GM23338 (cell line): ENCODE results near the gene JAM3. TPM values are rescaled to one million over a fixed set of nuclear protein-coding genes. Genes with fewer than 3 reads are reported as not detected.

Experiments
- ATAC-seq: fragments of 200-7000 bp; cut with Tn5 transposase; 3 replicates; pipeline ENCODE4 v1.9.1; 2020
- DNase-seq: peaks from one replicate; pipeline ENCODE4 v3.0.0-alpha.2; 2015; ENCODE audit warnings: low spot score
- H2AFZ ChIP-seq: fragments of 200-600 bp; sonication (generic); 2 replicates; pipeline ENCODE4 v1.8.0; 2016; ENCODE audit warnings: antibody characterized with exemption, mild to moderate bottlenecking, moderate library complexity
- H3F3A ChIP-seq: fragments of 200-600 bp; sonication (generic); replicated peaks from 2 replicates; pipeline ENCODE4 v1.8.0; 2017; ENCODE audit warnings: antibody characterized with exemption, mixed run types, low read depth
- H3K27ac ChIP-seq: fragments of 200-600 bp; sonication (generic); 2 replicates; pipeline ENCODE4 v1.6.1; 2016; ENCODE audit warnings: low read depth
- H3K27me3 ChIP-seq: fragments of 200-600 bp; sonication (generic); 2 replicates; pipeline ENCODE4 v1.8.0; 2016; ENCODE audit warnings: mild to moderate bottlenecking, mixed run types, moderate library complexity; ENCODE audit not compliant: insufficient read depth
- H3K36me3 ChIP-seq: fragments of 200-600 bp; sonication (generic); 2 replicates; pipeline ENCODE4 v1.8.0; 2016; ENCODE audit warnings: mild to moderate bottlenecking; ENCODE audit not compliant: insufficient read depth
- H3K4me1 ChIP-seq: fragments of 200-600 bp; sonication (generic); 2 replicates; pipeline ENCODE4 v1.8.0; 2016; ENCODE audit warnings: mild to moderate bottlenecking, moderate library complexity; ENCODE audit not compliant: insufficient read depth
- H3K4me2 ChIP-seq: fragments of 200-600 bp; sonication (generic); 2 replicates; pipeline ENCODE4 v1.7.1; 2017; ENCODE audit warnings: mixed run types
- H3K4me3 ChIP-seq: fragments of 200-600 bp; sonication (generic); 2 replicates; pipeline ENCODE4 v1.6.1; 2016; ENCODE audit warnings: mixed run types
- H3K79me2 ChIP-seq: fragments of 200-600 bp; sonication (generic); replicated peaks from 2 replicates; pipeline ENCODE4 v1.8.0; 2017; ENCODE audit warnings: mild to moderate bottlenecking; ENCODE audit not compliant: insufficient read depth
- H3K9me2 ChIP-seq: fragments of 200-600 bp; sonication (generic); 2 replicates; pipeline ENCODE4 v1.8.0; 2017; ENCODE audit not compliant: insufficient read depth
- H4K20me1 ChIP-seq: fragments of 200-600 bp; sonication (generic); replicated peaks from 2 replicates; pipeline ENCODE4 v1.8.0; 2017; ENCODE audit warnings: mild to moderate bottlenecking; ENCODE audit not compliant: insufficient read depth
- H3K27ac Mint-ChIP-seq: 2 replicates; pipeline ENCODE4 v1.8.0; 2020; ENCODE audit warnings: inconsistent platforms, mild to moderate bottlenecking, moderate library complexity, mixed read lengths
- H3K27me3 Mint-ChIP-seq: 3 replicates; pipeline ENCODE4 v1.8.0; 2022; ENCODE audit warnings: low read depth, mild to moderate bottlenecking, moderate library complexity, mixed read lengths, inconsistent platforms; ENCODE audit not compliant: insufficient read depth, poor library complexity
- H3K36me3 Mint-ChIP-seq: 3 replicates; pipeline ENCODE4 v1.8.0; 2021; ENCODE audit warnings: low read depth, mild to moderate bottlenecking, inconsistent platforms, moderate library complexity, mixed read lengths
- H3K4me1 Mint-ChIP-seq: 3 replicates; pipeline ENCODE4 v1.8.0; 2020; ENCODE audit warnings: mild to moderate bottlenecking, inconsistent platforms, mixed read lengths
- H3K4me3 Mint-ChIP-seq: 3 replicates; pipeline ENCODE4 v1.8.0; 2021; ENCODE audit warnings: moderate library complexity, mild to moderate bottlenecking, inconsistent platforms, mixed read lengths
- H3K9me3 Mint-ChIP-seq: 3 replicates; pipeline ENCODE4 v1.8.0; 2020; ENCODE audit warnings: moderate library complexity, mild to moderate bottlenecking, inconsistent platforms, mixed read lengths
- ETS1 ChIP-seq: IDR thresholded peaks from 2 replicates; pipeline ENCODE4 v1.6.1; 2016; ENCODE audit warnings: antibody characterized with exemption
- EZH2phosphoT487 ChIP-seq: fragments of 200-600 bp; sonication (generic); IDR thresholded peaks from one replicate; pipeline ENCODE4 v1.8.1; 2018; ENCODE audit warnings: antibody characterized with exemption; ENCODE audit not compliant: unreplicated experiment
- NANOG ChIP-seq: IDR thresholded peaks from 2 replicates; pipeline ENCODE4 v1.6.1; 2016; ENCODE audit warnings: antibody characterized with exemption, borderline replicate concordance
- ZNF114 ChIP-seq: fragments of 250-450 bp; sonication (Bioruptor Pico); IDR thresholded peaks from 2 replicates; pipeline ENCODE4 v1.5.0; 2020; ENCODE audit warnings: mild to moderate bottlenecking, moderate library complexity
- ZNF331 ChIP-seq: fragments of 250-450 bp; sonication (Bioruptor Pico); IDR thresholded peaks from 2 replicates; pipeline ENCODE4 v1.5.0; 2020; ENCODE audit warnings: low read depth, mild to moderate bottlenecking, moderate library complexity
- ZNF462 ChIP-seq: fragments of 250-450 bp; sonication (Bioruptor Pico); IDR thresholded peaks from 2 replicates; pipeline ENCODE4 v1.5.0; 2020; ENCODE audit warnings: mild to moderate bottlenecking, moderate library complexity
- polyA plus RNA-seq: library from polyadenylated mRNA; unstranded; fragments of >200 nt; fragmentation: Nextera tagmentation; extraction: Ambion mirVana; gene quantifications from 2 replicates; pipeline ENCODE4 v1.2.1, GENCODE V29; 2016
- total RNA-seq: library from RNA; depleted of rRNA; stranded (reverse); fragments of >200 nt; shearing (Covaris generic); gene quantifications from 2 replicates; pipeline ENCODE4 v1.2.3, GENCODE V29; 2014

JAM3 gene
- total and polyA plus RNA-seq, 2 experiments from 2014 or later = 14.1 to 41.5 TPM

DNA sequence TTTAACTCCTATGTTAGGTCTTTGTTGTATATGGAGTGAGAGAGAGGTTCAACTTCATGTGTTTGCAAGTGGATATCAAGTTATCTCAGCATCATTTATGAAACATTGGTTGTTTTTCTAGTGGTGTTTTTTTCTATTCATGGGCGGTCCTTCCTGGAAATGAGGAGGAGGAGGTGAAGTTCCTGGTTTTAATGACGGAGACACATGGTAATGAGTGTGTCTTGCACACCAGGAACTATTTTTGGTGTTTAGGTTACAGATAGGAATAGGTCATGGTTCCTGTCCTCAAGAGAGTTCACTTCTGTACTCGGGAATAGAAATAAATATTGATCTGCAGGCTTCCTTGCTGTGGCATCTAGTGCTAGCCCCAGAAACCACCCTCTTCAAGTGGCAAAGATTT lies 74.9 kb downstream of the JAM3 start:
- peaks cover 71% of the 10 kb centered on the region for H3K9me3 Mint-ChIP-seq
- H4K20me1 ChIP-seq = peaks cover 4% of the 10 kb centered on the region; the same call in 1 of the 2 replicates
- no peak overlapping the region for H3K27ac Mint-ChIP-seq
- DNase-seq (no peak), ATAC-seq (no peak)
- H3K4me1 Mint-ChIP-seq = peaks cover 4% of the 10 kb centered on the region; the same call in 1 of the 3 replicates
- 0 out of 2 replicates have a peak, but pooled peaks cover 13% of the 10 kb centered on the region for H3K36me3 ChIP-seq
- H3K9me2 ChIP-seq = peaks cover 4% of the 10 kb centered on the region; the same call in 1 of the 2 replicates
- no peaks in the 10 kb centered on the region for H3K4me1 ChIP-seq
- no peak overlapping the region for H3K4me2 ChIP-seq
- no peak overlapping the region for H3K4me3 ChIP-seq
- H3K79me2 ChIP-seq = 0 out of 2 replicates have a peak, but pooled peaks cover 2% of the 10 kb centered on the region
- no peak overlapping the region for H3K4me3 Mint-ChIP-seq
- no peak overlapping the region for H3K27ac ChIP-seq
- TF ChIP-seq ZNF114 (CRISPR knock-in tag) (no peak), ETS1 (no peak), EZH2phosphoT487 (no peak), NANOG (no peak), ZNF462 (CRISPR knock-in tag) (no peak), ZNF331 (CRISPR knock-in tag) (no peak)
- H2AFZ ChIP-seq = no peak overlapping the region
- peaks cover 16% of the 10 kb centered on the region for H3K27me3 Mint-ChIP-seq
- H3K36me3 Mint-ChIP-seq = peaks cover 90% of the 10 kb centered on the region
- no peaks in the 10 kb centered on the region for H3K27me3 ChIP-seq
- peaks cover 5% of the 10 kb centered on the region; the same call in 1 of the 2 replicates for H3F3A ChIP-seq
